Mesothelial cell of epicardium (in vitro differentiated cells): ENCODE measurements around the gene GMDS. TPM values are rescaled to one million over a fixed set of nuclear protein-coding genes. Genes with fewer than 3 reads are reported as not detected.

Experiments used
- DNase-seq, 2 experiments: peaks; one replicate each; pipeline ENCODE4 v3.0.0; 2021; ENCODE audit warnings: low spot score in 2 of 2; ENCODE audit not compliant: unreplicated experiment in 2 of 2
- H3K27ac Mint-ChIP-seq: 2 replicates; pipeline ENCODE4 v1.8.0; 2021; ENCODE audit warnings: mixed read lengths
- H3K27me3 Mint-ChIP-seq: 2 replicates; pipeline ENCODE4 v1.8.0; 2021; ENCODE audit warnings: low read depth, mixed read lengths
- H3K36me3 Mint-ChIP-seq: 2 replicates; pipeline ENCODE4 v1.8.0; 2021; ENCODE audit warnings: mixed read lengths
- H3K4me1 Mint-ChIP-seq: 2 replicates; pipeline ENCODE4 v1.8.0; 2021; ENCODE audit warnings: mixed read lengths
- H3K4me3 Mint-ChIP-seq: 2 replicates; pipeline ENCODE4 v1.8.0; 2021; ENCODE audit warnings: mild to moderate bottlenecking, moderate library complexity, mixed read lengths
- H3K9me3 Mint-ChIP-seq: 2 replicates; pipeline ENCODE4 v1.8.0; 2021; ENCODE audit warnings: mixed read lengths
- CTCF ChIP-seq: fragments of 200-600 bp; sonication (generic); IDR thresholded peaks from one replicate; pipeline ENCODE4 v1.5.0; 2021; ENCODE audit warnings: antibody characterized with exemption; ENCODE audit not compliant: unreplicated experiment
- total RNA-seq: library from RNA; stranded (reverse); gene quantifications from 3 replicates; pipeline ENCODE4 v1.2.1, GENCODE V29; 2021

GMDS gene
- total RNA-seq, 1 donor from 2014 or later: 39.9 TPM

DNA sequence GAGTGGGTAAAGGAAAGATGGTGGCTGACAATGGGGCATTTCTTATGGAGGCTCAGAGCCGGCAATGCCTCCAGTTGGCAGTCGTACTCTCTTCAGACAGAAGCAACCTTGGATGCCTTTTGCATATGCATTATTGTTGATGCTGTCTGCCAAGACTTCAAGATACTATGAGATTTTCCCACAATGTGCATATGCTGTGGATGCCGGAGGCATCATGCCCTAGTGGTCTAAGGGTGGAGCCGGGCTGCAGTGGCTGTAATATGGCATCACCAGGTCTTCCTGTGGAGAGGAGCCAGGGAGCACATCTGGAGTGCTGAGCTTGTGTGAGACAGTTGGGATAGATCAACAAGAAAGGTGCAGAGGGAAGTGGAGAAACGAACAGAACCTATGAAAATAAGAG lies 530.8 kb downstream of the GMDS start:
- Mint-ChIP-seq H3K4me1 (peaks cover 39% of the 10 kb centered on the region), H3K27ac (no peak overlapping the region), H3K27me3 (no peaks in the 10 kb centered on the region), H3K4me3 (no peak overlapping the region), H3K36me3 (no peaks in the 10 kb centered on the region), H3K9me3 (no peaks in the 10 kb centered on the region)
- no peak for TF ChIP-seq CTCF
- DNase-seq: no peak

- Mint-ChIP-seq H3K27ac (no peak overlapping the region), H3K27me3 (no peaks in the 10 kb centered on the region), H3K4me1 (peaks cover 24% of the 10 kb centered on the region), H3K4me3 (no peak overlapping the region), H3K36me3 (no peaks in the 10 kb centered on the region), H3K9me3 (no peaks in the 10 kb centered on the region)
- no peak for DNase-seq
- TF ChIP-seq CTCF: no peak
Observed at GRCh38 chr6:1713016-1713600, 532.3 kb downstream of the GMDS start.

GRCh38 chr6:1712451-1712850 lies 533.0 kb downstream of the GMDS start:
- H3K4me1 Mint-ChIP-seq: peaks cover 22% of the 10 kb centered on the region
- H3K27ac Mint-ChIP-seq: no peak overlapping the region
- H3K9me3 Mint-ChIP-seq: no peaks in the 10 kb centered on the region
- no peak for TF ChIP-seq CTCF
- no peaks in the 10 kb centered on the region for H3K36me3 Mint-ChIP-seq
- H3K4me3 Mint-ChIP-seq: no peak overlapping the region
- DNase-seq: no peak
- H3K27me3 Mint-ChIP-seq: no peaks in the 10 kb centered on the region

GRCh38 chr6:1711136-1711535 lies 534.3 kb downstream of the GMDS start:
- DNase-seq: no peak
- H3K4me1 Mint-ChIP-seq: peaks cover 13% of the 10 kb centered on the region

GRCh38 chr6:1709234-1709641 lies 536.2 kb downstream of the GMDS start:
- H3K9me3 Mint-ChIP-seq: no peaks in the 10 kb centered on the region
- H3K27ac Mint-ChIP-seq: no peak overlapping the region
- no peak for TF ChIP-seq CTCF
- peaks cover 21% of the 10 kb centered on the region for H3K4me1 Mint-ChIP-seq
- no peak for DNase-seq
- H3K36me3 Mint-ChIP-seq: no peaks in the 10 kb centered on the region
- H3K4me3 Mint-ChIP-seq: no peak overlapping the region
- no peaks in the 10 kb centered on the region for H3K27me3 Mint-ChIP-seq

More at GRCh38 chr6:1711136-1711535, 534.3 kb downstream of the GMDS start:
- H3K27ac Mint-ChIP-seq: no peak overlapping the region
- H3K4me3 Mint-ChIP-seq: no peak overlapping the region
- H3K27me3 Mint-ChIP-seq: no peaks in the 10 kb centered on the region
- no peaks in the 10 kb centered on the region for H3K9me3 Mint-ChIP-seq
- no peak for TF ChIP-seq CTCF
- H3K36me3 Mint-ChIP-seq: no peaks in the 10 kb centered on the region

DNA sequence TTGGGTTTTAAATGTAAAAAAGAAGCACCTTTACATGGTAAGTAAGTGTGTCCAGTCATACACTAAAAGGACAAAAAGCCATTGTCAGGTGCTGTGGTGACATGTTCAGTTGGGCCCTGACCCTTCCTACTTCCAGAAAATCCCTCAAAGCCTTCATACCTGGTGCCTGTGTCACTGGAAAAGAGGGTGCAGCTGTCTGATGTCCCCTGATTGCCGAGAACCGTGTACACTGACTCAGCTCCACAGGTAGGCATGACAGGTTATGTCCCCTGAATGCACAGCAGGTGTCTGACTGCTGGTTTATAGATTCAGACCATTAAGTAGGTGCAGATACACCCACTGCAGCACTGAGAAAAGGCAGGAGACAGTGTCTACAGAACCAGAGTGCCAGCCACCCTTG lies 536.6 kb downstream of the GMDS start:
- Mint-ChIP-seq H3K27ac (no peak overlapping the region), H3K4me3 (no peak overlapping the region), H3K9me3 (no peaks in the 10 kb centered on the region), H3K4me1 (peaks cover 26% of the 10 kb centered on the region), H3K27me3 (peaks cover 1% of the 10 kb centered on the region), H3K36me3 (no peaks in the 10 kb centered on the region)
- TF ChIP-seq CTCF: no peak
- DNase-seq: no peak
